ENCODE results near the gene TSPAN10.

The TSPAN10 gene

GRCh38 chr17:81690549-81690948 lies 53.6 kb downstream of the TSPAN10 start:
- no peak for DNase-seq

GRCh38 chr17:81691196-81691595 lies 54.2 kb downstream of the TSPAN10 start:
- DNase-seq = no peak

- DNase-seq = no peak
Measured at GRCh38 chr17:81691608-81692007, 54.6 kb downstream of the TSPAN10 start.

GRCh38 chr17:81693509-81694210 lies 56.7 kb downstream of the TSPAN10 start:
- DNase-seq = no peak

GRCh38 chr17:81694810-81695209 lies 57.8 kb downstream of the TSPAN10 start:
- no peak for DNase-seq

- DNase-seq = no peak
Measured at GRCh38 chr17:81695211-81695610, 58.2 kb downstream of the TSPAN10 start.

- DNase-seq = no peak
Measured at GRCh38 chr17:81695801-81696200, 58.8 kb downstream of the TSPAN10 start.

- no peak for DNase-seq
Measured at GRCh38 chr17:81696218-81696941, 59.4 kb downstream of the TSPAN10 start.

- DNase-seq = no peak
Measured at GRCh38 chr17:81697261-81698044, 60.5 kb downstream of the TSPAN10 start.
